CD14-positive monocyte (primary cell): Measurements from ENCODE around the gene TACC2. TPM values are rescaled to one million over a fixed set of nuclear protein-coding genes. Genes with fewer than 3 reads are reported as not detected.

ENCODE experiments used
- DNase-seq, 3 donors: peaks; one replicate each; pipeline ENCODE4 v3.0.0-alpha.2; 2011 to 2022
- H2AFZ ChIP-seq: 2 replicates; pipeline ENCODE4 v1.6.0; 2012; ENCODE audit warnings: mild to moderate bottlenecking, low read depth, low read length, inconsistent platforms; ENCODE audit not compliant: insufficient read depth, poor library complexity, severe bottlenecking
- H3K27ac ChIP-seq, 2 donors: 1 replicate in 1 of 2; 2 replicates in 1 of 2; pipeline ENCODE4 v1.5.1; 2012 to 2013; ENCODE audit warnings: low read length in 2 of 2, control low read depth in 1 of 2, inconsistent platforms in 1 of 2, low read depth in 1 of 2, mild to moderate bottlenecking in 1 of 2
- H3K27me3 ChIP-seq, 2 donors: one replicate each; pipeline versions ENCODE4 v1.6.0 to v1.6.1; 2011 to 2013; ENCODE audit warnings: low read length in 2 of 2; ENCODE audit not compliant: control insufficient read depth in 2 of 2, insufficient read depth in 2 of 2
- H3K36me3 ChIP-seq, 2 donors: replicated peaks in 1 of 2; 1 replicate in 1 of 2; 2 replicates in 1 of 2; pipeline versions ENCODE4 v1.5.1 to v1.6.1; 2012 to 2013; ENCODE audit warnings: low read length in 2 of 2, control low read depth in 1 of 2, inconsistent platforms in 1 of 2, mild to moderate bottlenecking in 1 of 2; ENCODE audit not compliant: insufficient read depth in 2 of 2, control insufficient read depth in 1 of 2
- H3K4me1 ChIP-seq, 2 donors: 1 replicate in 1 of 2; 2 replicates in 1 of 2; pipeline versions ENCODE4 v1.5.1 to v1.6.1; 2012 to 2013; ENCODE audit warnings: low read length in 2 of 2, control low read depth in 1 of 2, inconsistent platforms in 1 of 2, mild to moderate bottlenecking in 1 of 2, moderate library complexity in 1 of 2; ENCODE audit not compliant: insufficient read depth in 2 of 2, control insufficient read depth in 1 of 2
- H3K4me2 ChIP-seq: replicated peaks from 2 replicates; pipeline ENCODE3; 2012; ENCODE audit warnings: low read length, moderate library complexity, mild to moderate bottlenecking; ENCODE audit not compliant: poor library complexity, severe bottlenecking; ENCODE audit errors: extremely low read depth
- H3K4me3 ChIP-seq, 3 experiments: fragments of 200-600 bp in 1 of 3; sonication (generic) in 1 of 3; replicated peaks in 1 of 3; 1 replicate in 2 of 3; 2 replicates in 1 of 3; pipeline ENCODE4 v1.5.1; 2011 to 2013; ENCODE audit warnings: low read length in 3 of 3, mild to moderate bottlenecking in 3 of 3, control low read depth in 2 of 3, low read depth in 2 of 3, inconsistent platforms in 1 of 3, moderate library complexity in 1 of 3
- H3K79me2 ChIP-seq: 2 replicates; pipeline ENCODE4 v1.6.0; 2012; ENCODE audit warnings: mild to moderate bottlenecking, control low read depth, inconsistent platforms, low read length, moderate library complexity; ENCODE audit not compliant: insufficient read depth
- H3K9ac ChIP-seq: 2 replicates; pipeline ENCODE4 v1.6.0; 2017; ENCODE audit warnings: low read length, mild to moderate bottlenecking; ENCODE audit not compliant: insufficient read depth, poor library complexity, severe bottlenecking
- H3K9me3 ChIP-seq, 2 donors: replicated peaks in 1 of 2; 1 replicate in 1 of 2; 2 replicates in 1 of 2; pipeline versions ENCODE4 v1.5.1 to v1.6.1; 2012 to 2013; ENCODE audit warnings: low read length in 2 of 2, control low read depth in 1 of 2; ENCODE audit not compliant: control insufficient read depth in 1 of 2, insufficient read depth in 1 of 2
- H4K20me1 ChIP-seq: 2 replicates; pipeline ENCODE4 v1.6.0; 2012; ENCODE audit warnings: mild to moderate bottlenecking, low read length, control low read depth, moderate library complexity; ENCODE audit not compliant: insufficient read depth
- H3K27ac Mint-ChIP-seq, 7 donors: one replicate each; pipeline ENCODE4 v1.8.0; 2020; ENCODE audit warnings: mild to moderate bottlenecking in 7 of 7, mixed read lengths in 7 of 7, moderate library complexity in 6 of 7, inconsistent platforms in 2 of 7
- H3K27me3 Mint-ChIP-seq, 3 donors: one replicate each; pipeline ENCODE4 v1.8.0; 2021 to 2022; ENCODE audit warnings: low read depth in 3 of 3, mild to moderate bottlenecking in 3 of 3, mixed read lengths in 3 of 3, moderate library complexity in 3 of 3, inconsistent platforms in 1 of 3
- H3K36me3 Mint-ChIP-seq, 2 donors: one replicate each; pipeline ENCODE4 v1.8.0; 2020; ENCODE audit warnings: mixed read lengths in 2 of 2, inconsistent platforms in 1 of 2, mild to moderate bottlenecking in 1 of 2
- H3K4me1 Mint-ChIP-seq: one replicate; pipeline ENCODE4 v1.8.0; 2020; ENCODE audit warnings: mild to moderate bottlenecking, mixed read lengths
- H3K4me3 Mint-ChIP-seq, 2 donors: one replicate each; pipeline ENCODE4 v1.8.0; 2020; ENCODE audit warnings: mild to moderate bottlenecking in 2 of 2, mixed read lengths in 2 of 2, moderate library complexity in 1 of 2
- H3K9me3 Mint-ChIP-seq, 7 donors: one replicate each; pipeline ENCODE4 v1.8.0; 2020 to 2022; ENCODE audit warnings: mixed read lengths in 7 of 7, mild to moderate bottlenecking in 6 of 7, moderate library complexity in 6 of 7, inconsistent platforms in 2 of 7
- WGBS: methylation state at CpG from one replicate; pipeline ENCODE4 v1.1.5; 2013; ENCODE audit warnings: missing lambda C conversion rate; ENCODE audit not compliant: insufficient coverage; 5-methylcytosine and 5-hydroxymethylcytosine counted together
- intact Hi-C, 2 donors: fragments of 100-400 bp; cut with micrococcal nuclease; formaldehyde crosslinking; loops; one replicate each; pipeline versions ENCODE4 v1.15.0 to v1.15.1; 2023
- polyA plus RNA-seq, 3 donors: library from polyadenylated mRNA; depleted of rRNA in 1 of 3; unstranded in 2 of 3; stranded (reverse) in 1 of 3; fragments of 300-500 nt in 2 of 3; fragments of >200 nt in 1 of 3; fragmentation: Illumina TruSeq in 2 of 3; gene quantifications; 1 replicate in 2 of 3; 2 replicates in 1 of 3; pipeline ENCODE4 v1.2.3, GENCODE V29; 2012 to 2021
- TF ChIP-seq, protein P1 (sequence below): fragments of 200-600 bp; IDR thresholded peaks from one replicate; pipeline ENCODE4 v1.8.0; 2022; ENCODE audit warnings: antibody characterized with exemption, mild to moderate bottlenecking

TACC2 gene
- polyA plus RNA-seq, 3 donors, result 0.03 TPM; not detected in 2

GRCh38 chr10:122007415-122007814, 18.5 kb downstream of the TACC2 start:
- no peak overlapping the region for H2AFZ ChIP-seq
- no peaks in the 10 kb centered on the region for H3K27me3 ChIP-seq
- peaks cover 0 to 4% of the 10 kb centered on the region in 2 donors for H3K9me3 ChIP-seq
- H3K36me3 ChIP-seq, result no peaks in the 10 kb centered on the region
- no peak for DNase-seq
- Mint-ChIP-seq H3K27ac (no peak overlapping the region), H3K36me3 (no peaks in the 10 kb centered on the region), H3K9me3 (peaks cover 0 to 37% (median 18%) of the 10 kb centered on the region in 7 donors), H3K27me3 (peaks cover 2 to 3% (median 3%) of the 10 kb centered on the region in 3 donors), H3K4me3 (no peak overlapping the region), H3K4me1 (no peaks in the 10 kb centered on the region)
- no peaks in the 10 kb centered on the region for H3K79me2 ChIP-seq
- H3K27ac ChIP-seq, result no peak overlapping the region
- TF ChIP-seq, protein P1, sequence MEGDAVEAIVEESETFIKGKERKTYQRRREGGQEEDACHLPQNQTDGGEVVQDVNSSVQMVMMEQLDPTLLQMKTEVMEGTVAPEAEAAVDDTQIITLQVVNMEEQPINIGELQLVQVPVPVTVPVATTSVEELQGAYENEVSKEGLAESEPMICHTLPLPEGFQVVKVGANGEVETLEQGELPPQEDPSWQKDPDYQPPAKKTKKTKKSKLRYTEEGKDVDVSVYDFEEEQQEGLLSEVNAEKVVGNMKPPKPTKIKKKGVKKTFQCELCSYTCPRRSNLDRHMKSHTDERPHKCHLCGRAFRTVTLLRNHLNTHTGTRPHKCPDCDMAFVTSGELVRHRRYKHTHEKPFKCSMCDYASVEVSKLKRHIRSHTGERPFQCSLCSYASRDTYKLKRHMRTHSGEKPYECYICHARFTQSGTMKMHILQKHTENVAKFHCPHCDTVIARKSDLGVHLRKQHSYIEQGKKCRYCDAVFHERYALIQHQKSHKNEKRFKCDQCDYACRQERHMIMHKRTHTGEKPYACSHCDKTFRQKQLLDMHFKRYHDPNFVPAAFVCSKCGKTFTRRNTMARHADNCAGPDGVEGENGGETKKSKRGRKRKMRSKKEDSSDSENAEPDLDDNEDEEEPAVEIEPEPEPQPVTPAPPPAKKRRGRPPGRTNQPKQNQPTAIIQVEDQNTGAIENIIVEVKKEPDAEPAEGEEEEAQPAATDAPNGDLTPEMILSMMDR, result no peak
- no peaks in the 10 kb centered on the region for H3K4me1 ChIP-seq
- intact Hi-C loops, result no loop called here
- H3K9ac ChIP-seq, result no peak overlapping the region
- H3K4me3 ChIP-seq, result no peak overlapping the region
- WGBS, result no CpG with 5 or more reads among the region's 3 CpGs
- no peaks in the 10 kb centered on the region for H4K20me1 ChIP-seq
- H3K4me2 ChIP-seq, result no peak overlapping the region

GRCh38 chr10:122010405-122011050, 21.6 kb downstream of the TACC2 start:
- Mint-ChIP-seq H3K36me3 (no peaks in the 10 kb centered on the region), H3K27me3 (peaks cover 2 to 4% (median 4%) of the 10 kb centered on the region in 3 donors), H3K4me3 (no peak overlapping the region), H3K4me1 (no peaks in the 10 kb centered on the region), H3K27ac (no peak overlapping the region), H3K9me3 (peaks cover 0 to 24% (median 8%) of the 10 kb centered on the region in 7 donors)
- H3K36me3 ChIP-seq, result no peaks in the 10 kb centered on the region
- H3K27ac ChIP-seq, result no peak overlapping the region
- H3K4me1 ChIP-seq, result no peaks in the 10 kb centered on the region
- TF ChIP-seq, protein P1, result no peak
- no peak for DNase-seq
- no peaks in the 10 kb centered on the region for H3K27me3 ChIP-seq
- no peaks in the 10 kb centered on the region for H3K79me2 ChIP-seq
- H3K9me3 ChIP-seq, result no peaks in the 10 kb centered on the region
- H4K20me1 ChIP-seq, result no peaks in the 10 kb centered on the region
- no peak overlapping the region for H3K4me2 ChIP-seq
- no peak overlapping the region for H3K9ac ChIP-seq
- H2AFZ ChIP-seq, result no peak overlapping the region
- 100% methylated on average over 1 of the region's 4 CpGs for WGBS
- intact Hi-C loops, result no loop called here
- H3K4me3 ChIP-seq, result no peak overlapping the region
